Epithelial cell of esophagus (primary cell): ENCODE data around the gene PRCC.

ENCODE experiments used
- DNase-seq: peaks from one replicate; pipeline ENCODE4 v3.0.0; 2010; ENCODE audit warnings: low read depth
- H3K4me3 ChIP-seq: 2 replicates; pipeline ENCODE4 v1.5.1; 2011; ENCODE audit warnings: mild to moderate bottlenecking, low read length, control low read depth
- TF ChIP-seq, protein P1 (sequence below): IDR thresholded peaks from 2 replicates; pipeline ENCODE4 v1.5.1; 2011; ENCODE audit warnings: low read depth, mild to moderate bottlenecking, low read length, control low read depth, inconsistent platforms; ENCODE audit not compliant: insufficient read depth; ENCODE audit errors: missing control alignments

PRCC gene

GRCh38 chr1:156749419-156750118, 17.8 kb upstream of the PRCC start:
- DNase-seq: no peak
- TF ChIP-seq, protein P1, sequence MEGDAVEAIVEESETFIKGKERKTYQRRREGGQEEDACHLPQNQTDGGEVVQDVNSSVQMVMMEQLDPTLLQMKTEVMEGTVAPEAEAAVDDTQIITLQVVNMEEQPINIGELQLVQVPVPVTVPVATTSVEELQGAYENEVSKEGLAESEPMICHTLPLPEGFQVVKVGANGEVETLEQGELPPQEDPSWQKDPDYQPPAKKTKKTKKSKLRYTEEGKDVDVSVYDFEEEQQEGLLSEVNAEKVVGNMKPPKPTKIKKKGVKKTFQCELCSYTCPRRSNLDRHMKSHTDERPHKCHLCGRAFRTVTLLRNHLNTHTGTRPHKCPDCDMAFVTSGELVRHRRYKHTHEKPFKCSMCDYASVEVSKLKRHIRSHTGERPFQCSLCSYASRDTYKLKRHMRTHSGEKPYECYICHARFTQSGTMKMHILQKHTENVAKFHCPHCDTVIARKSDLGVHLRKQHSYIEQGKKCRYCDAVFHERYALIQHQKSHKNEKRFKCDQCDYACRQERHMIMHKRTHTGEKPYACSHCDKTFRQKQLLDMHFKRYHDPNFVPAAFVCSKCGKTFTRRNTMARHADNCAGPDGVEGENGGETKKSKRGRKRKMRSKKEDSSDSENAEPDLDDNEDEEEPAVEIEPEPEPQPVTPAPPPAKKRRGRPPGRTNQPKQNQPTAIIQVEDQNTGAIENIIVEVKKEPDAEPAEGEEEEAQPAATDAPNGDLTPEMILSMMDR: no peak
- H3K4me3 ChIP-seq: peak overlapping the region; percentile 84

DNA sequence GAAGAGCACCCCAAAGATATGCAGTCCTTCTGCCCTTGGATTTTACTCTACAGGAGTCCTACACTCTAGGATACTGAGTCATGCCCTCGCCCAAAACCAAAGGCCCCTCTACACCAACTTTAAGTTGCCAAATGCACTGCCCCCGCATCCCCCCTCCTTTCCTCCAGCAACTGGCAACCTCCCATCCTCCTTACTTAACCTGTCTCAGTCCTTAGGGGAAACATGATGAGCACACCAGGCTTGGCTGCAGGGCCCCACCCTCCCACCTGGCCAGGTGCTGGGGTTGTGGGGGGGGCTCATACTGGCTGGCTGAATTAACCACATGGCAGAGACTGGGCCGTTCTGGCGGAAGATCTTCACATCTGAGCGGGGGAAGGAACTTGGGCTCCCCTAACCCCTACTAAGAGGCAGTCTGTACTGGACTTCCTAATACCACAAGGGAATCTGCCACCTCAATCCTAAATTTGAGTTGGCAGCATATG, 17.1 kb upstream of the PRCC start:
- TF ChIP-seq, protein P1: no peak
- peak overlapping the region; percentile 84 for H3K4me3 ChIP-seq
- DNase-seq: peak; percentile 89

- H3K4me3 ChIP-seq: peak overlapping the region; percentile 84
- TF ChIP-seq, protein P1: no peak
- peak; percentile 42 for DNase-seq
Observed at GRCh38 chr1:156750711-156751450, 16.5 kb upstream of the PRCC start.

- DNase-seq: no peak
- peak within 1 kb of the TSS; percentile 84 for H3K4me3 ChIP-seq
- TF ChIP-seq, protein P1: no peak
Observed at GRCh38 chr1:156751451-156751756, 15.9 kb upstream of the PRCC start, which contains the start of gene HDGF. Gene HDGF (minus strand): TSS chr1:156751675. CDS start chr1:156751429, 246 bp downstream.

DNA sequence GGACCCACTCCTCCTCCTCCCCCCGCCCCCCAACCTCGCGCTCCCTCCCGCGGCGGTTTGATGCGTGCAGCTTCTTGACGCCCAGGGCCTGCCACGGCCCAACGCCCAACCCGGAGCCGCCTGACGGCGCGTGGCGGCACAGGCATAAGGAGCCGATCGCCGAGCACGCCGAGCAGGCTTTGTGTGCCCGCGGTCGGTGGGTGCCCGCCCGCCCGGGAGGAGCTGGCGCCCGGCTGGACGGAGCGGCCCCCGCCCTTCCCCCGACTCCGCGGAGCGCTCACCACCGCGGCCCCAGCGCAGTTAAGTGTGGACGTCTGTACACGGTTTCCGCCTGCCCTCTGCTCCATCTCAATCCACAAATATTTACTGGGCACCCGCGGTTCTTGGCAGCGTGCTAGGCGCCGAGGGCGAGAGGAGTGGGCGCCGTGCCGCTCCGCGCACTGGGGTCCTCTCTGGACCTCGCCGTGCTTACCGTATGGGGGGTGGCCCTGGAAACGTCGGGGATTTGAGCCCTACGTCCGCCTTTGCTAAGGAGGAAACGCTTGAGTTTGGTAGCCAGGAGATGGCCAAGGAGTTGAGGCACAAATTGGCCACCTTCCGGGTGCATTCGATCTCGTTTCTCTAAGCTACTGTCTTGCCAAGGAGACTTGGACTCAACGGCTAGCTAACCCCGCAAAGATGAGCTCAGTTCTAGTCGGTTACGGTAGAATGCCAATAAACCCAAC, 15.4 kb upstream of the PRCC start:
- peak overlapping the region; percentile 84 for H3K4me3 ChIP-seq
- TF ChIP-seq, protein P1: no peak

GRCh38 chr1:156752843-156753482, 14.4 kb upstream of the PRCC start:
- peak overlapping the region; percentile 84 for H3K4me3 ChIP-seq
- peak; percentile 18 for DNase-seq
- TF ChIP-seq, protein P1: no peak

More for the DNA sequence above, 15.4 kb upstream of the PRCC start:
- DNase-seq: peak; percentile 98
